ENCODE data around the gene SUCO.
A peak's percentile ranks its signal among the peaks of the same experiment; 100 is the strongest.
"Not testable (repeated sequence)": the region's sequence is repeated elsewhere in the genome, so short reads cannot be mapped to it uniquely, and the experiment has no call there.

The SUCO gene

GRCh38 chr1:172616195-172616594 lies 83.2 kb downstream of the SUCO start:
- no peak for DNase-seq

GRCh38 chr1:172616636-172617035 lies 83.7 kb downstream of the SUCO start:
- DNase-seq = no peak

GRCh38 chr1:172620603-172621002 lies 87.7 kb downstream of the SUCO start:
- not testable (repeated sequence) for DNase-seq

- no peak for DNase-seq
Observed at GRCh38 chr1:172622541-172622940, 89.6 kb downstream of the SUCO start.

GRCh38 chr1:172623748-172624147 lies 90.8 kb downstream of the SUCO start:
- no peak for DNase-seq

GRCh38 chr1:172626845-172627244 lies 93.9 kb downstream of the SUCO start:
- DNase-seq = no peak

GRCh38 chr1:172627702-172628101 lies 94.8 kb downstream of the SUCO start:
- DNase-seq = no peak

- no peak for DNase-seq
Observed at GRCh38 chr1:172628401-172628800, 95.5 kb downstream of the SUCO start.

GRCh38 chr1:172629170-172629569 lies 96.2 kb downstream of the SUCO start:
- DNase-seq = no peak

GRCh38 chr1:172629638-172630037 lies 96.7 kb downstream of the SUCO start:
- DNase-seq = no peak

- no peak for DNase-seq
Observed at GRCh38 chr1:172630056-172630818, 97.3 kb downstream of the SUCO start.

- no peak for DNase-seq
Observed at GRCh38 chr1:172630868-172631267, 97.9 kb downstream of the SUCO start.

GRCh38 chr1:172637522-172637921 lies 104.6 kb downstream of the SUCO start:
- DNase-seq = peak; percentile 43 to 50

GRCh38 chr1:172638249-172638648 lies 105.3 kb downstream of the SUCO start:
- no peak for DNase-seq

GRCh38 chr1:172638885-172639831 lies 106.2 kb downstream of the SUCO start:
- peak; percentile 73 to 82 for DNase-seq

- DNase-seq = no peak
Observed at GRCh38 chr1:172640111-172640510, 107.2 kb downstream of the SUCO start.

GRCh38 chr1:172641492-172641891 lies 108.5 kb downstream of the SUCO start:
- DNase-seq = no peak

- no peak for DNase-seq
Observed at GRCh38 chr1:172642970-172643369, 110.0 kb downstream of the SUCO start.

GRCh38 chr1:172646653-172647052 lies 113.7 kb downstream of the SUCO start:
- no peak for DNase-seq

- peak in 1 of 2 experiments; percentile 6 for DNase-seq
Observed at GRCh38 chr1:172647110-172647564, 114.2 kb downstream of the SUCO start.

- no peak for DNase-seq
Observed at GRCh38 chr1:172647987-172648386, 115.0 kb downstream of the SUCO start.

GRCh38 chr1:172650474-172651193 lies 117.7 kb downstream of the SUCO start:
- no peak for DNase-seq

Measured in activated CD4-positive, alpha-beta T cell treated with anti-CD3 and anti-CD28 coated beads, Interleukin-2, amount 50 U/mL, for 4 hours (primary cell).